ENCODE data around the gene TNKS2. TPM values are rescaled to one million over a fixed set of nuclear protein-coding genes. Genes with fewer than 3 reads are reported as not detected.

The TNKS2 gene
- polyA plus RNA-seq, 1 of the 3 experiments (the other 2 are of a cell fraction): 12.5 TPM

DNA sequence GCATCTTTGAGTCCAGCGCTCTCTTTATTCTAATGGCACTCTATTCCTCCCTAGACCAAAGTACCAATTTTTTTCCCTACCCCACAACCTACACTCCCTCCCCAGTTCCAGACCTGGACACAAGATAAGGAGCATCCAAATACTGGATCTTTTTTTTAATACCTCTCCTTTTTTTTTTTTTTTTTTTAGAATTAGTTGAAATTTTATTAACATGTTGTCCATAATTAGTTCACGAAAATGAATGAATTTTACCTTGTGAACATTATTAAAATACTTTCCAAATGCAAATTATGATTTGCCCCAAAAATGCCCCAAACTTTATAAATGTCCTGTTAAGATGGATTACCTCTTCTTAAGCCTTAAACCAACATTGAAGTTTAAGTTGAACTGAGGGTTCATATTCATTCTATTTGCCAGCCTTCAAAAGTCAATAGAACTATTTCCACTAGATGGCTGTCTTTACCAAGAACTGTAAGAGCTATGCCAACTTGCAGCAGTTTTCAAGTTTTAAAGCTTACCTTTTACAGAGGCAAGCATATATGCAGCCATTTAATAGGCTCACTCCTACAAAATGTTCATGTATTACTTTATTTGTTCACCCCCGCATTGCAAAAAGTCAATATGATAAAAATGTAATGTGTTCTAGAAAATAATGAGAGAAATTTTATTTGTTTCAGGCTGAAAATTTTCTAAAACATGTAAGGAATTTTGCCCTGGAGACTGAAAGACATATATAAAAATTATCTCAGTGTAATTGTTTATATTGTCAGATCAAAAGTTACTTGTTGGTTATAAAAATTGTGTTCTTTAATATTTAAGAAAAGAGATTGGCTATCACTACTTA lies 39.7 kb upstream of the TNKS2 start:
- no peak overlapping the region for H3K4me2 ChIP-seq
- no peaks in the 10 kb centered on the region for H4K20me1 ChIP-seq (ENCODE audit: insufficient read depth)
- TF ChIP-seq NFIC (IDR thresholded peaks at IDR 0.05; ENCODE audit: borderline replicate concordance): no peak
- TF ChIP-seq, protein P1, sequence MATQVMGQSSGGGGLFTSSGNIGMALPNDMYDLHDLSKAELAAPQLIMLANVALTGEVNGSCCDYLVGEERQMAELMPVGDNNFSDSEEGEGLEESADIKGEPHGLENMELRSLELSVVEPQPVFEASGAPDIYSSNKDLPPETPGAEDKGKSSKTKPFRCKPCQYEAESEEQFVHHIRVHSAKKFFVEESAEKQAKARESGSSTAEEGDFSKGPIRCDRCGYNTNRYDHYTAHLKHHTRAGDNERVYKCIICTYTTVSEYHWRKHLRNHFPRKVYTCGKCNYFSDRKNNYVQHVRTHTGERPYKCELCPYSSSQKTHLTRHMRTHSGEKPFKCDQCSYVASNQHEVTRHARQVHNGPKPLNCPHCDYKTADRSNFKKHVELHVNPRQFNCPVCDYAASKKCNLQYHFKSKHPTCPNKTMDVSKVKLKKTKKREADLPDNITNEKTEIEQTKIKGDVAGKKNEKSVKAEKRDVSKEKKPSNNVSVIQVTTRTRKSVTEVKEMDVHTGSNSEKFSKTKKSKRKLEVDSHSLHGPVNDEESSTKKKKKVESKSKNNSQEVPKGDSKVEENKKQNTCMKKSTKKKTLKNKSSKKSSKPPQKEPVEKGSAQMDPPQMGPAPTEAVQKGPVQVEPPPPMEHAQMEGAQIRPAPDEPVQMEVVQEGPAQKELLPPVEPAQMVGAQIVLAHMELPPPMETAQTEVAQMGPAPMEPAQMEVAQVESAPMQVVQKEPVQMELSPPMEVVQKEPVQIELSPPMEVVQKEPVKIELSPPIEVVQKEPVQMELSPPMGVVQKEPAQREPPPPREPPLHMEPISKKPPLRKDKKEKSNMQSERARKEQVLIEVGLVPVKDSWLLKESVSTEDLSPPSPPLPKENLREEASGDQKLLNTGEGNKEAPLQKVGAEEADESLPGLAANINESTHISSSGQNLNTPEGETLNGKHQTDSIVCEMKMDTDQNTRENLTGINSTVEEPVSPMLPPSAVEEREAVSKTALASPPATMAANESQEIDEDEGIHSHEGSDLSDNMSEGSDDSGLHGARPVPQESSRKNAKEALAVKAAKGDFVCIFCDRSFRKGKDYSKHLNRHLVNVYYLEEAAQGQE (IDR thresholded peaks at IDR 0.05; ENCODE audit: low read depth, low read length): no peak
- TF ChIP-seq JUND (IDR thresholded peaks at IDR 0.05): no peak
- peak; percentile 81 for TF ChIP-seq SMC3 (IDR thresholded peaks at IDR 0.05; ENCODE audit: low read depth, low read length)
- peak; percentile 91 for TF ChIP-seq RAD21 (IDR thresholded peaks at IDR 0.05; ENCODE audit: low read length)
- TF ChIP-seq, protein P2, sequence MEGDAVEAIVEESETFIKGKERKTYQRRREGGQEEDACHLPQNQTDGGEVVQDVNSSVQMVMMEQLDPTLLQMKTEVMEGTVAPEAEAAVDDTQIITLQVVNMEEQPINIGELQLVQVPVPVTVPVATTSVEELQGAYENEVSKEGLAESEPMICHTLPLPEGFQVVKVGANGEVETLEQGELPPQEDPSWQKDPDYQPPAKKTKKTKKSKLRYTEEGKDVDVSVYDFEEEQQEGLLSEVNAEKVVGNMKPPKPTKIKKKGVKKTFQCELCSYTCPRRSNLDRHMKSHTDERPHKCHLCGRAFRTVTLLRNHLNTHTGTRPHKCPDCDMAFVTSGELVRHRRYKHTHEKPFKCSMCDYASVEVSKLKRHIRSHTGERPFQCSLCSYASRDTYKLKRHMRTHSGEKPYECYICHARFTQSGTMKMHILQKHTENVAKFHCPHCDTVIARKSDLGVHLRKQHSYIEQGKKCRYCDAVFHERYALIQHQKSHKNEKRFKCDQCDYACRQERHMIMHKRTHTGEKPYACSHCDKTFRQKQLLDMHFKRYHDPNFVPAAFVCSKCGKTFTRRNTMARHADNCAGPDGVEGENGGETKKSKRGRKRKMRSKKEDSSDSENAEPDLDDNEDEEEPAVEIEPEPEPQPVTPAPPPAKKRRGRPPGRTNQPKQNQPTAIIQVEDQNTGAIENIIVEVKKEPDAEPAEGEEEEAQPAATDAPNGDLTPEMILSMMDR (IDR thresholded peaks at IDR 0.05): peak; percentile 68
- TF ChIP-seq TEAD4 (IDR thresholded peaks at IDR 0.05; ENCODE audit: borderline replicate concordance, insufficient read depth): no peak
- no peak for TF ChIP-seq FOSL2 (IDR thresholded peaks at IDR 0.05; ENCODE audit: borderline replicate concordance, low read depth)
- no peak for TF ChIP-seq POLR2AphosphoS5 (IDR thresholded peaks at IDR 0.05; ENCODE audit: low read depth, low read length)
- TF ChIP-seq GATA2 (CRISPR knock-in tag; IDR thresholded peaks at IDR 0.05): no peak
- no peak for TF ChIP-seq RXRA (IDR thresholded peaks at IDR 0.05; ENCODE audit: borderline replicate concordance, low read depth)
- TF ChIP-seq TAF1 (IDR thresholded peaks at IDR 0.05; ENCODE audit: borderline replicate concordance, low read depth, low read length): 0 out of 2 replicates have a peak, but pooled peaks have one; percentile 28
- TF ChIP-seq NRF1 (IDR thresholded peaks at IDR 0.05; ENCODE audit: low read depth, low read length): peak; percentile 24
- no peak for TF ChIP-seq EZH2phosphoT487 (IDR thresholded peaks at IDR 0.05; ENCODE audit: borderline replicate concordance, low read depth)
- POLR2A ChIA-PET: no interaction called here
- no peaks in the 10 kb centered on the region for H3K79me2 ChIP-seq (ENCODE audit: insufficient read depth)
- no peak overlapping the region for H3K4me3 ChIP-seq (ENCODE audit: low read depth in 2 of 2, low read length in 1 of 2)
- H3K4me1 ChIP-seq (ENCODE audit: control insufficient read depth in 1 of 2, insufficient read depth in 2 of 2, low read depth in 1 of 2, low read length in 1 of 2): no peaks in the 10 kb centered on the region; a peak in 1 of 4 replicates
- DNase-seq: peak; percentile 36
- no peaks in the 10 kb centered on the region for H3K36me3 ChIP-seq (replicated peaks in 1 of 2; ENCODE audit: control insufficient read depth in 1 of 2, insufficient read depth in 2 of 2, low read length in 1 of 2)
- no peaks in the 10 kb centered on the region for H3K9me2 ChIP-seq
- H3K9ac ChIP-seq: no peak overlapping the region
- H3F3A ChIP-seq (replicated peaks; ENCODE audit: insufficient read depth): peaks cover 6% of the 10 kb centered on the region
- no peaks in the 10 kb centered on the region for H3K27me3 ChIP-seq (ENCODE audit: insufficient read depth)
- H3K27ac ChIP-seq (ENCODE audit: low read depth in 2 of 2, low read length in 1 of 2): no peak overlapping the region
- no peak overlapping the region for H2AFZ ChIP-seq (ENCODE audit: low read depth)
- CTCF ChIA-PET: interaction anchor here (0.6 to 4.2 kb wide), 22 partner anchors 9 to 676 kb away, joined by 3 to 49 read pairs (median 4); partner anchors contain the start of genes FGFBP3 and TNKS2
- WGBS (ENCODE audit: low lambda C conversion rate): 43% methylated on average over 3 of the region's 3 CpGs
- no peaks in the 10 kb centered on the region for H3K9me3 ChIP-seq
